WTC11 (cell line): ENCODE measurements around the gene TMEM86A. TPM values are rescaled to one million over a fixed set of nuclear protein-coding genes. Genes with fewer than 3 reads are reported as not detected.

ENCODE experiments used
- ATAC-seq: fragments of 200-7000 bp; cut with Tn5 transposase; 2 replicates; pipeline ENCODE4 v1.10.0; 2021; ENCODE audit warnings: mild to moderate bottlenecking, moderate library complexity
- CTCF ChIA-PET: fragments of 300-600 bp; sonication (Branson Sonifier 250); formaldehyde crosslinking; loops from one replicate; lab custom pipeline; 2021; ENCODE audit warnings: antibody characterized with exemption; lab: Charles Lee
- POLR2A ChIA-PET: fragments of 350-600 bp; sonication (Branson Sonifier 250); formaldehyde crosslinking; loops from one replicate; lab custom pipeline; 2021; ENCODE audit warnings: antibody characterized with exemption; lab: Charles Lee
- DNase-seq: peaks from one replicate; pipeline ENCODE4 v3.0.0; 2021; ENCODE audit warnings: low spot score
- H3K27ac Mint-ChIP-seq: 2 replicates; pipeline ENCODE4 v1.8.0; 2021; ENCODE audit warnings: mixed read lengths
- H3K27me3 Mint-ChIP-seq: 2 replicates; pipeline ENCODE4 v1.8.0; 2021; ENCODE audit warnings: low read depth, mild to moderate bottlenecking, moderate library complexity, mixed read lengths
- H3K36me3 Mint-ChIP-seq: 2 replicates; pipeline ENCODE4 v1.8.0; 2021; ENCODE audit warnings: mixed read lengths
- H3K4me1 Mint-ChIP-seq: 2 replicates; pipeline ENCODE4 v1.8.0; 2022; ENCODE audit warnings: mixed read lengths
- H3K4me3 Mint-ChIP-seq: 2 replicates; pipeline ENCODE4 v1.8.0; 2021; ENCODE audit warnings: mild to moderate bottlenecking, moderate library complexity, mixed read lengths
- H3K9me3 Mint-ChIP-seq: 2 replicates; pipeline ENCODE4 v1.8.0; 2021; ENCODE audit warnings: mixed read lengths
- CREB1 ChIP-seq: sonication (generic); formaldehyde crosslinking; IDR thresholded peaks from 2 replicates; pipeline ENCODE4 v1.8.0; 2023; ENCODE audit warnings: mild to moderate bottlenecking, missing genetic modification reagents
- CREM ChIP-seq: sonication (generic); formaldehyde crosslinking; IDR thresholded peaks from 2 replicates; pipeline ENCODE4 v1.8.1; 2022; ENCODE audit warnings: mild to moderate bottlenecking, missing genetic modification reagents, moderate library complexity
- ELF4 ChIP-seq: sonication (generic); formaldehyde crosslinking; IDR thresholded peaks from 2 replicates; pipeline ENCODE4 v1.8.1; 2022; ENCODE audit warnings: low read depth, mild to moderate bottlenecking, moderate library complexity, missing genetic modification reagents
- ESRRA ChIP-seq: sonication (generic); formaldehyde crosslinking; IDR thresholded peaks from 2 replicates; pipeline ENCODE4 v1.8.1; 2022; ENCODE audit warnings: mild to moderate bottlenecking, missing genetic modification reagents, borderline replicate concordance
- FOXK1 ChIP-seq: sonication (generic); formaldehyde crosslinking; IDR thresholded peaks from 2 replicates; pipeline ENCODE4 v1.8.0; 2022; ENCODE audit warnings: mild to moderate bottlenecking, moderate library complexity, missing genetic modification reagents
- GTF2I ChIP-seq: fragments of 250-450 bp; sonication (Bioruptor Pico); conservative IDR thresholded peaks from 2 replicates; pipeline ENCODE4 v1.4.0; 2021; ENCODE audit warnings: mild to moderate bottlenecking
- HMGA2 ChIP-seq: fragments of 250-450 bp; sonication (Bioruptor Pico); IDR thresholded peaks from 2 replicates; pipeline ENCODE4 v1.4.0; 2021; ENCODE audit warnings: mild to moderate bottlenecking, moderate library complexity
- MAX ChIP-seq: sonication (generic); formaldehyde crosslinking; IDR thresholded peaks from 2 replicates; pipeline ENCODE4 v1.8.0; 2022; ENCODE audit warnings: mild to moderate bottlenecking, missing genetic modification reagents
- NFYB ChIP-seq: sonication (generic); formaldehyde crosslinking; conservative IDR thresholded peaks from 2 replicates; pipeline ENCODE4 v1.8.0; 2022; ENCODE audit warnings: low read depth, missing genetic modification reagents
- PRRX2 ChIP-seq: fragments of 250-450 bp; sonication (Bioruptor Pico); IDR thresholded peaks from 2 replicates; pipeline ENCODE4 v1.8.0; 2021; ENCODE audit warnings: mild to moderate bottlenecking
- SMAD3 ChIP-seq: sonication (generic); formaldehyde crosslinking; IDR thresholded peaks from 2 replicates; pipeline ENCODE4 v1.8.0; 2022; ENCODE audit warnings: missing genetic modification reagents, mild to moderate bottlenecking, borderline replicate concordance
- SMAD4 ChIP-seq: sonication (generic); formaldehyde crosslinking; IDR thresholded peaks from 2 replicates; pipeline ENCODE4 v1.8.0; 2022; ENCODE audit warnings: mild to moderate bottlenecking, missing genetic modification reagents
- TEAD1 ChIP-seq: sonication (generic); formaldehyde crosslinking; IDR thresholded peaks from 2 replicates; pipeline ENCODE4 v1.8.0; 2022; ENCODE audit warnings: mild to moderate bottlenecking, missing genetic modification reagents
- TEAD4 ChIP-seq: sonication (generic); formaldehyde crosslinking; IDR thresholded peaks from 2 replicates; pipeline ENCODE4 v1.8.0; 2022; ENCODE audit warnings: mild to moderate bottlenecking, missing genetic modification reagents
- ZMAT4 ChIP-seq: fragments of 250-450 bp; sonication (Bioruptor Pico); IDR thresholded peaks from 2 replicates; pipeline ENCODE4 v1.9.0; 2021; ENCODE audit warnings: mild to moderate bottlenecking
- ZNF232 ChIP-seq: sonication (generic); formaldehyde crosslinking; IDR thresholded peaks from 2 replicates; pipeline ENCODE4 v1.8.0; 2022; ENCODE audit warnings: mild to moderate bottlenecking, missing genetic modification reagents
- ZNF423 ChIP-seq: fragments of 250-450 bp; sonication (Bioruptor Pico); IDR thresholded peaks from 2 replicates; pipeline ENCODE4 v2.1.2; 2022; ENCODE audit warnings: mild to moderate bottlenecking, moderate library complexity
- total RNA-seq: library from RNA; stranded (reverse); gene quantifications from 3 replicates; pipeline ENCODE4 v1.2.3, GENCODE V29; 2021
- TF ChIP-seq, protein P1 (sequence below): sonication (generic); formaldehyde crosslinking; IDR thresholded peaks from 2 replicates; pipeline ENCODE4 v1.8.1; 2022; ENCODE audit warnings: mild to moderate bottlenecking, missing genetic modification reagents, moderate library complexity, borderline replicate concordance
- TF ChIP-seq, protein P2 (sequence below): sonication (generic); formaldehyde crosslinking; IDR thresholded peaks from 2 replicates; pipeline ENCODE4 v1.8.0; 2023; ENCODE audit warnings: mild to moderate bottlenecking, missing genetic modification reagents

TMEM86A gene
- total RNA-seq, 1 experiment from 2014 or later: 1.7 TPM

DNA sequence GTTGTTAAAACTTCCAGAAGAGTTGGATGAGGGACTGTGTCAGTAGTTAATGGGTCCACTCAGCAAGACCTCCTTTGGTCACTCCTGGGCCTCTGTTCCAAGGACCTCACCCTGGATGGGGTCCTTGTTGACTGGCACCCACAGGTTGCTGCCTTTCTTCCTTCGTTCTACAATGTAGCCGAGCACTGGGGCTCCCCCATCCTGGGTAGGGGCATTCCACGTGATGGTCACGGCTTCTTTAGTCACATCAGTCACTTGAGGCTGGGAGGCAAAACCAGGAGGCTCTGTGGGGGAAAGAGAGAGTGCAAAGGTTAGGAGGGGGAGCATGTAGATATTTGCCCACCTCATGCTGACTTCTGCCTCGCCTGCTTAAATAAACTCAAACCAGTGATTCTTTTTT, 12.0 kb downstream of the TMEM86A start:
- ATAC-seq: no peak

GRCh38 chr11:18713646-18714442, 15.3 kb downstream of the TMEM86A start:
- Mint-ChIP-seq H3K4me1 (no peaks in the 10 kb centered on the region), H3K27ac (no peak overlapping the region), H3K36me3 (no peaks in the 10 kb centered on the region), H3K9me3 (no peaks in the 10 kb centered on the region), H3K27me3 (peaks cover 49% of the 10 kb centered on the region), H3K4me3 (no peak overlapping the region)
- ATAC-seq (no peak), DNase-seq (no peak)
- TF ChIP-seq TEAD1 (CRISPR knock-in tag) (no peak), FOXK1 (no peak)
- POLR2A ChIA-PET: no interaction called here
- CTCF ChIA-PET: interaction anchor here (1.6 to 2.0 kb wide), 2 partner anchors 8 to 14 kb away, joined by 3 to 12 read pairs; no protein-coding TSS in a partner anchor

More for the DNA sequence above, 12.0 kb downstream of the TMEM86A start:
- Mint-ChIP-seq H3K4me3 (no peak overlapping the region), H3K36me3 (no peaks in the 10 kb centered on the region), H3K4me1 (peaks cover 6% of the 10 kb centered on the region), H3K27me3 (peaks cover 48% of the 10 kb centered on the region), H3K27ac (no peak overlapping the region), H3K9me3 (no peaks in the 10 kb centered on the region)
- TF ChIP-seq GTF2I (CRISPR knock-in tag) (no peak), HMGA2 (CRISPR knock-in tag) (no peak), CREB1 (CRISPR knock-in tag) (no peak), SMAD4 (CRISPR knock-in tag) (no peak), NFYB (CRISPR knock-in tag) (no peak), TEAD4 (CRISPR knock-in tag) (no peak), PRRX2 (CRISPR knock-in tag) (no peak), SMAD3 (CRISPR knock-in tag) (no peak), ZNF232 (no peak), ZMAT4 (no peak), ELF4 (no peak), ESRRA (CRISPR knock-in tag) (no peak), CREM (CRISPR knock-in tag) (no peak)
- TF ChIP-seq, protein P1, sequence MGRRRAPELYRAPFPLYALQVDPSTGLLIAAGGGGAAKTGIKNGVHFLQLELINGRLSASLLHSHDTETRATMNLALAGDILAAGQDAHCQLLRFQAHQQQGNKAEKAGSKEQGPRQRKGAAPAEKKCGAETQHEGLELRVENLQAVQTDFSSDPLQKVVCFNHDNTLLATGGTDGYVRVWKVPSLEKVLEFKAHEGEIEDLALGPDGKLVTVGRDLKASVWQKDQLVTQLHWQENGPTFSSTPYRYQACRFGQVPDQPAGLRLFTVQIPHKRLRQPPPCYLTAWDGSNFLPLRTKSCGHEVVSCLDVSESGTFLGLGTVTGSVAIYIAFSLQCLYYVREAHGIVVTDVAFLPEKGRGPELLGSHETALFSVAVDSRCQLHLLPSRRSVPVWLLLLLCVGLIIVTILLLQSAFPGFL (CRISPR knock-in tag): no peak
- CTCF ChIA-PET: no interaction called here
- POLR2A ChIA-PET: no interaction called here
- DNase-seq: no peak

GRCh38 chr11:18714443-18714780, 15.8 kb downstream of the TMEM86A start:
- no peaks in the 10 kb centered on the region for H3K4me1 Mint-ChIP-seq
- TF ChIP-seq, protein P2, sequence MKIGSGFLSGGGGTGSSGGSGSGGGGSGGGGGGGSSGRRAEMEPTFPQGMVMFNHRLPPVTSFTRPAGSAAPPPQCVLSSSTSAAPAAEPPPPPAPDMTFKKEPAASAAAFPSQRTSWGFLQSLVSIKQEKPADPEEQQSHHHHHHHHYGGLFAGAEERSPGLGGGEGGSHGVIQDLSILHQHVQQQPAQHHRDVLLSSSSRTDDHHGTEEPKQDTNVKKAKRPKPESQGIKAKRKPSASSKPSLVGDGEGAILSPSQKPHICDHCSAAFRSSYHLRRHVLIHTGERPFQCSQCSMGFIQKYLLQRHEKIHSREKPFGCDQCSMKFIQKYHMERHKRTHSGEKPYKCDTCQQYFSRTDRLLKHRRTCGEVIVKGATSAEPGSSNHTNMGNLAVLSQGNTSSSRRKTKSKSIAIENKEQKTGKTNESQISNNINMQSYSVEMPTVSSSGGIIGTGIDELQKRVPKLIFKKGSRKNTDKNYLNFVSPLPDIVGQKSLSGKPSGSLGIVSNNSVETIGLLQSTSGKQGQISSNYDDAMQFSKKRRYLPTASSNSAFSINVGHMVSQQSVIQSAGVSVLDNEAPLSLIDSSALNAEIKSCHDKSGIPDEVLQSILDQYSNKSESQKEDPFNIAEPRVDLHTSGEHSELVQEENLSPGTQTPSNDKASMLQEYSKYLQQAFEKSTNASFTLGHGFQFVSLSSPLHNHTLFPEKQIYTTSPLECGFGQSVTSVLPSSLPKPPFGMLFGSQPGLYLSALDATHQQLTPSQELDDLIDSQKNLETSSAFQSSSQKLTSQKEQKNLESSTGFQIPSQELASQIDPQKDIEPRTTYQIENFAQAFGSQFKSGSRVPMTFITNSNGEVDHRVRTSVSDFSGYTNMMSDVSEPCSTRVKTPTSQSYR (CRISPR knock-in tag): no peak
- TF ChIP-seq MAX (CRISPR knock-in tag) (no peak), ZNF423 (CRISPR knock-in tag) (no peak)
- DNase-seq (no peak), ATAC-seq (no peak)
- no peak overlapping the region for H3K4me3 Mint-ChIP-seq
- CTCF ChIA-PET: interaction anchor here (1.6 kb wide), 1 partner anchor 14 kb away, joined by 3 read pairs; no protein-coding TSS in a partner anchor
- H3K27ac Mint-ChIP-seq: no peak overlapping the region
- POLR2A ChIA-PET: no interaction called here
- H3K36me3 Mint-ChIP-seq: no peaks in the 10 kb centered on the region
- H3K9me3 Mint-ChIP-seq: no peaks in the 10 kb centered on the region
- H3K27me3 Mint-ChIP-seq: peaks cover 49% of the 10 kb centered on the region
